Dermis microvascular lymphatic vessel endothelial cell (primary cell): ENCODE measurements around the gene MCAM. TPM values are rescaled to one million over a fixed set of nuclear protein-coding genes. Genes with fewer than 3 reads are reported as not detected.
A peak's percentile ranks its signal among the peaks of the same experiment; 100 is the strongest.

Experiments used
- DNase-seq, 2 donors: peaks; one replicate each; pipeline versions ENCODE4 v3.0.0 to v3.0.0-alpha.2; 2010; ENCODE audit warnings: low read depth in 2 of 2
- total RNA-seq: library from RNA; depleted of rRNA; stranded (reverse); fragments of >200 nt; gene quantifications from 2 replicates; pipeline ENCODE4 v1.2.1, GENCODE V29; 2014

The MCAM gene
- total RNA-seq: 133 and 200 TPM in 2 replicates

GRCh38 chr11:119316729-119317591 lies at the start of gene MCAM:
MCAM (minus strand) TSS chr11:119317130; CDS start chr11:119317101, 29 bp downstream.
- peak in 1 of 2 donors; percentile 72 for DNase-seq

- DNase-seq: no peak
Measured at GRCh38 chr11:119365071-119365591, 48.2 kb upstream of the MCAM start.

- peak in 1 of 2 donors; percentile 63 for DNase-seq
Measured at GRCh38 chr11:119363851-119364590, 47.1 kb upstream of the MCAM start.

GRCh38 chr11:119363081-119363850 lies 46.3 kb upstream of the MCAM start:
- no peak for DNase-seq

GRCh38 chr11:119362741-119363080 lies 45.8 kb upstream of the MCAM start:
- DNase-seq: no peak

- no peak for DNase-seq
Measured at GRCh38 chr11:119361941-119362725, 45.2 kb upstream of the MCAM start.

GRCh38 chr11:119361056-119361787 lies 44.3 kb upstream of the MCAM start:
- no peak for DNase-seq

GRCh38 chr11:119359365-119360214 lies 42.7 kb upstream of the MCAM start:
- no peak for DNase-seq

- no peak for DNase-seq
Measured at GRCh38 chr11:119357074-119357473, 40.1 kb upstream of the MCAM start.

- peak; percentile 40 to 79 for DNase-seq
Measured at GRCh38 chr11:119356349-119357031, 39.6 kb upstream of the MCAM start.

GRCh38 chr11:119355091-119355843 lies 38.3 kb upstream of the MCAM start:
- DNase-seq: no peak

- peak; percentile 87 to 96 for DNase-seq
Measured at GRCh38 chr11:119352857-119353260, 35.9 kb upstream of the MCAM start.

- DNase-seq: no peak
Measured at GRCh38 chr11:119351232-119351631, 34.3 kb upstream of the MCAM start.

- no peak for DNase-seq
Measured at GRCh38 chr11:119350302-119350701, 33.4 kb upstream of the MCAM start.

- no peak for DNase-seq
Measured at GRCh38 chr11:119347940-119348605, 31.1 kb upstream of the MCAM start.

GRCh38 chr11:119347242-119347641 lies 30.3 kb upstream of the MCAM start:
- DNase-seq: no peak

- no peak for DNase-seq
Measured at GRCh38 chr11:119346605-119347004, 29.7 kb upstream of the MCAM start, which contains the start of gene MFRP. MFRP (minus strand) TSS chr11:119346705; CDS start chr11:119346513, 192 bp downstream.
